AG08395 (cell line): Measurements from ENCODE around the gene RAPGEF6.
A peak's percentile ranks its signal among the peaks of the same experiment; 100 is the strongest.
"Not testable (repeated sequence)": the region's sequence is repeated elsewhere in the genome, so short reads cannot be mapped to it uniquely, and the experiment has no call there.

Experiments used
- DNase-seq: peaks from one replicate; pipeline ENCODE4 v3.0.0; 2012; ENCODE audit warnings: mixed read lengths, low spot score

Gene RAPGEF6

DNA sequence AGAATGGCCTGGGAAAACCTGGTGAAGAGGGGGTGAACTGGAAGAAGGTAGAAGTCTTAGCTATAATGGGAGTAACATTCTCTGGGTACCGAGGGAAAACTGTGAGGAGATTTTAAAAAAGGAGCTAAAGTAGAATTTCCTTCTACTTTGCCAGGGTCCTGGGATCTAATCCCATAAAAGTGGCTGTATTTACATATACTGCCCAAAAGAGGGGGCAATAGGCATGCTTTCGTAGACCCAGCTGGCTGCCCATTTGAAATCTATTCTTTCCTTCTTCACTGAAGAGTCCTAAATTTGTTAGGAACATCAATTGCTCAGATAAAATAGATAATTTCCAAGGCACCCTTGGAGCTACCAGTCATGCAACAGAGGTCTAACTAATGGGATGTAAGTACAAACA is 212.0 kb downstream of the RAPGEF6 start:
- peak; percentile 20 for DNase-seq

DNA sequence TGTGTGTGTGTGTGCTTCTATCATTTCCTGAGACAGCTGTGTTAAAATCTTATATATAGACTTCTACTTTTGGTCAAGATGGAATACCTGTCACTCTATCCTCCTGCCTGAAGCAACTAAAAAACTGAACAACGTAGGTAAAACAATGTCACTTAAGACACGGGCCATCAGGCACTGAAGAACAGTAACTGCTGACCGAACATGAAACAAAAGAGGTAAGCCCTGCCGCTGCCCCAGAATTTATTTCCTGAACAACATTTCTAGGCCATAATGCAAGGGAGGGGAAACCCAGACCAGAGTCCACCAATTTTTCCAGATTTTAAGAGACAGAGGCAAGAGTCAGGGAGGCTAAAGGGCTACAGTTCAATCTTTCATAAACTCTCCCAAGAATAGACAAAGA is 215.2 kb downstream of the RAPGEF6 start:
- DNase-seq = no peak

- DNase-seq = no peak
Measured at GRCh38 chr5:131418846-131419245, 216.2 kb downstream of the RAPGEF6 start.

DNA sequence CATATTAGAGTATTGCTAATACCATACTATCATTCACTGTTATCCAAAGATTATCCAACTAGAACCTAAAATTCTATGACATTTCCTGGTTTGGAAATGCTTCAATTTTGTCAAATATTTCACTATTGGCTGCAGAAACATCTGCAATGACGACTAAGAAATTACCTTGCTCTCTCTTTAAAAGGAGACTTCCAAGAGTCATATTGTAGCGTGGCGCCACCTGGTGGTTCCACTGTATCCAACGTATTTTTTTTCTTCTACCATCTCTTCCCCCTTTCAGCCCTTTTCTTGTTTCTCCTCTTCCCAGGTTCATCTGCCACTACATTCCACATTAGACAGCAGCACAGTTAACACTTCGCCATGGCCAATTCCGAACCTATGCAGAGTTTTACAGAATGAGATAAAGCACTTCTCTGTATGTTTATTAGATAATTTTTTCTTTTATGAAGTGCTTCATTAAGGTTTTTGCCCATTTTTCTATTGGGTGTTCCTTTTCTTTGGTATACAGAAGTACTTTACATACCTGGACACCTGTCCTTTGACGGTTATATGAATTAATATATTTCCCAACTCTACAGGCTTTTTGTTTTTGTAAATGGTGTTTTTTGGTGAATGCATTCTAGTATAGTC is 217.7 kb downstream of the RAPGEF6 start:
- peak; percentile 66 for DNase-seq

GRCh38 chr5:131416729-131417128 is 218.3 kb downstream of the RAPGEF6 start:
- DNase-seq = no peak

DNA sequence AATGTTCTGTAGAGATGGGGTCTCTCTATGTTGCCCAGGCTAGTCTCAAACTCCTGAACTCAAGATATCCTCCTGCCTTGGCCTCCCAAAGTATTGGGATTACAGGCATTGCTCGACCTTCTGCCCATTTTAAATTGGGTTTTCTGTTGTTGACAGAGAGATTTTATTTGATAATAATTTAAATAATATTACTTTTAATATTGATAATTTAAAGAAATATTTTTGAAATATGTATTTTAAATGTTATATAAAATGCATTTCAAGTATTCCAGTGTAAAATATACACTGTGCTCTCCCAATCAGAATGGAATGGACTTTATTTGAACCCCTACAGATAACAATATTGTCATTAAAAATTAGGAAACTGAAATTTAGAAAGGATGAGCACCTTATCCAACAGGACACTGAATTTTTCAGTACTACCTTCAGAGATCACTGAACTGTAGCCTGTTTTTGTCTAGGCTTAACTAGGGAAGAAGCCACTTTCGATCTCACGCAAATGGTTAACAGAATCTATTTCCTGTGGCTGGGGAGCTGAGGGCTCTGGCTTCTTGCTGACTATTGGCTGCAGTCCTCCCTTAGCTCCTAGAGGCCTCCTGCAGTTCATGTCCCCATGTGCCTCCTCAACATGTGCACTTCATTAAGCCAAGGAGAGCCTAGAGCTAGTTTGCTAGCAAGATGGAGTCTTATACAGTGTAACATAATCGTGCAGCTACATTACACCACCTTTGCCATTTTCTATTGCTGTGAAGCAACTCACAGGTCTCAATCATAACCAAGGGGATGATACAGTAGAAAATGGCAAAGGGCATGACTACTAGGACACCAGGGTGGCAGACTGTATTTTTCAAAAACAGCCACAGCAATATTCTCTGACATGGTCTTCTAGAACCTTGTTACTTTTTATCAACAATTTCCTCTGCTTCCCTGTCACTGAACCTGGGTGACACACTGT is 221.1 kb downstream of the RAPGEF6 start:
- no peak for DNase-seq

GRCh38 chr5:131406975-131407638 is 227.9 kb downstream of the RAPGEF6 start:
- no peak for DNase-seq

GRCh38 chr5:131406076-131406475 is 229.0 kb downstream of the RAPGEF6 start:
- no peak for DNase-seq

GRCh38 chr5:131405674-131406073 is 229.4 kb downstream of the RAPGEF6 start:
- no peak for DNase-seq

GRCh38 chr5:131400585-131400984 is 234.4 kb downstream of the RAPGEF6 start:
- no peak for DNase-seq

DNA sequence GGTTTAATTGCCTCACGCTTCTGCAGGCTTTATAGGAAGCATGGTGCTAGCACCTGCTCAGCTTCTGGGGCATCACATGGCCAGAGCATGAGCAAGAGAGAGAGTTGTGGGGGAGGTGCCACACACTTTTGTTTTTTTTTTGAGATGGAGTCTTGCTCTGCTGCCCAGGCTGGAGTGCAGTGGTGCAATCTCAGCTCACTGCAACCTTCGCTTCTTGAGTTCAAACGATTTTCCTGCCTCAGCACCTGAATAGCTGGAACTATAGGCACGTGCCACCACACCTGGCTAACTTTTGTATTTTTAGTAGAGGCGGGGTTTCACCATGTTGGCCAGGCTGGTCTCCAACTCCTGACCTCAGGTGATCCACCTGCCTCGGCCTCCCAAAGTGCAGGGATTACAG is 236.0 kb downstream of the RAPGEF6 start:
- DNase-seq = not testable (repeated sequence)

- no peak for DNase-seq
Measured at GRCh38 chr5:131396630-131397273, 238.3 kb downstream of the RAPGEF6 start.

- DNase-seq = no peak
Measured at GRCh38 chr5:131396015-131396414, 239.0 kb downstream of the RAPGEF6 start.

GRCh38 chr5:131394128-131394527 is 240.9 kb downstream of the RAPGEF6 start:
- DNase-seq = no peak

- DNase-seq = no peak
Measured at GRCh38 chr5:131393498-131393968, 241.5 kb downstream of the RAPGEF6 start.

- DNase-seq = no peak
Measured at GRCh38 chr5:131392466-131393095, 242.4 kb downstream of the RAPGEF6 start.

- no peak for DNase-seq
Measured at GRCh38 chr5:131389869-131390265, 245.2 kb downstream of the RAPGEF6 start.

GRCh38 chr5:131389096-131389868 is 245.7 kb downstream of the RAPGEF6 start:
- DNase-seq = no peak

GRCh38 chr5:131387255-131387654 is 247.8 kb downstream of the RAPGEF6 start:
- no peak for DNase-seq

DNA sequence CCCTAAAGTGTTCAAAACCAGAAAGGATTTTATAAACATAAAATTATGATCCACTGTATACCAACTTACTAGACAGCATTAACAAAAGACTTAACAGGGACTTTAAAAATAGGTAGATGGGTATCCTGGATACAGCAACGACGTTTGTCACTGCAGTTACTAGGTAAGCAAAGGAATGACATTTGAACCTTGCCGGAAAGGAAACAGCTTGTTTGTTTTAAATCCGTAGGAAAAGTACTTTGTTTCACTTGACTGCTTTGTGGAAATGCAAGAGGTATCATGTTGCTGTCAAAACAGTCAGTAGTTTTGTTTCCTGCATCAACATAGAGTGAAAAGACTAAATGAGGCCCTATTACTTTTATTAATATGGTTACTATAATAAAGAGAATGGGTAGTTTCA is 248.2 kb downstream of the RAPGEF6 start:
- no peak for DNase-seq

- DNase-seq = no peak
Measured at GRCh38 chr5:131386124-131386523, 248.9 kb downstream of the RAPGEF6 start.
